UCSD-AML1 (cell line): ENCODE results near the gene ZMYND8.
A peak's percentile ranks its signal among the peaks of the same experiment; 100 is the strongest.
"Not testable (repeated sequence)": the region's sequence is repeated elsewhere in the genome, so short reads cannot be mapped to it uniquely, and the experiment has no call there.

ENCODE experiments used
- DNase-seq: peaks from one replicate; lab custom pipeline; 2025; ENCODE audit not compliant: unreplicated experiment; lab: John Stamatoyannopoulos, UW

Gene ZMYND8

GRCh38 chr20:47356526-47357295 is at the start of gene ZMYND8:
ZMYND8 (minus strand) TSS chr20:47356699; CDS start chr20:47356670, 29 bp downstream.
- DNase-seq = peak; percentile 98

GRCh38 chr20:47405775-47406325 is 49.4 kb upstream of the ZMYND8 start:
- no peak for DNase-seq

GRCh38 chr20:47400685-47401084 is 44.2 kb upstream of the ZMYND8 start:
- no peak for DNase-seq

DNA sequence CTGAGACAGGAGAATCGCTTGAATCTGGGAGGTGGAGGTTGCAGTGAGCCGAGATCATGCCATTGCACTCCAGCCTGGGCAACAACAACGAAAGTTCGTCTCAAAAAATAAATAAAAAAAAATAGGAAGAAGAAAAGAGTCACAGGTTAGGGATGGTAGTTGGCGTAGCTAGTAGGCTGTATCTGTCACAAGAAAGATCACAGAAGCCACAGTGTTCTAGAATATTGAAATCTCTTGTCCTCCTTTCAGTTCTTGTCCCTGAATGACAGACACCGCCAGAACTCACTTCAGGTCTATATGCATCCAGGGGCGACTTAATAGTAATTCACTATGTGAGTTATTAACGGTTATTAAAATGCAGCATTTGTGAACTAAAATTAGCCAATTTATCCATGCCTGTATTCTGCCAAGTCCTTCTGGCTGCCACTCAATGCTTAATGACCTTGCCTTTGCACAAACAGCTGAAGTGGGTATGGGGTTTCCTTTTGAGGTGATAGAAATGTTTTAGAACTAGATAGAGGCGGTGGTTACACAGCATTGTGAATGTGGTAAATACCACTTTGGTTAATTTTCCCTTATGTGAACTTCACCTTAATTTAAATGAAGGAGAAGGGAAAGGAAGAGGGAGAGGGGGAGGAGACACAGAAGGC is 41.3 kb upstream of the ZMYND8 start:
- no peak for DNase-seq

GRCh38 chr20:47396762-47397476 is 40.4 kb upstream of the ZMYND8 start:
- no peak for DNase-seq

- DNase-seq = not testable (repeated sequence)
Observed at GRCh38 chr20:47393796-47394514, 37.5 kb upstream of the ZMYND8 start.

- no peak for DNase-seq
Observed at GRCh38 chr20:47392721-47393073, 36.2 kb upstream of the ZMYND8 start.

- peak; percentile 60 for DNase-seq
Observed at GRCh38 chr20:47392015-47392720, 35.7 kb upstream of the ZMYND8 start.

- DNase-seq = no peak
Observed at GRCh38 chr20:47391276-47392010, 34.9 kb upstream of the ZMYND8 start.

DNA sequence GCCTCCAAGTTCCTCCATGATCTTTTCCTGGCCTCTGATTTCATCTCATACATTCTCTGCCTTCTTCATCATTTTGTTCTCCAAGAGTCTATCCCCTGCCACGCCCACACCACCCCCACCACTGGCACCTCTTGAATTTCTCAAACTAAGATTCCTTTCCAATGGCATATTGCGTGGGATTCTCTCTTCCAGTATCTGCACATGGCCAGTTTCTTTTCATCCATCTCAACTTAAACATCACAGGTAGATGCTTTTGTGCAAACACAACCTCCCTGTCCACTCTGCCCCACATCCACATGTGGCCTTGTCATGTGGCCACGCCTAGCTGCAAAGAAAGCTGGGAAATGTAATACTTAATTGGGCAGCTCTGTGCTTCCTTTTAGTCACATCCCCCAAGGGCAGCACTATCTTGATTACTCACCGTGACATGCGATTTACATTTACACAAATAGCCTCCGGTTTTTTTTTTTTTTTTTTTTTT is 33.4 kb upstream of the ZMYND8 start:
- no peak for DNase-seq

DNA sequence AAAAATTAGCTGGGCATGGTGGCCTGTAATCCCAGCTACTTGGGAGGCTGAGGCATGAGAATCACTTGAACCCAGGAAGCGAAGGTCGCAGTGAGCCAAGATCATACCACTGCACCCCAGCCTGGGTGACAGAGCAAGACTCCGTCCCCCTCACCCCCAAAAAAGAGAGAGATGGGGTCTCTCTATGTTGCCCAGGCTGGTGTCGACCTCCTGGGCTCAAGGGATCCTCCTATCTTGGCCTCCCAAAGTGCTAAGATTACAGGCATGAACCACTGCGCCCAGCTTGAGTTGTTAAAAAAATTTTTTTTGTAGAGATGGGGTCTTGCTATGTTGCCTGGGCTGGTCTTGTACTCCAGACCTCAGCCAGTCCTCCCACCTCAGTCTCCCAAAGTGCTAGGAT is 29.5 kb upstream of the ZMYND8 start:
- not testable (repeated sequence) for DNase-seq

DNA sequence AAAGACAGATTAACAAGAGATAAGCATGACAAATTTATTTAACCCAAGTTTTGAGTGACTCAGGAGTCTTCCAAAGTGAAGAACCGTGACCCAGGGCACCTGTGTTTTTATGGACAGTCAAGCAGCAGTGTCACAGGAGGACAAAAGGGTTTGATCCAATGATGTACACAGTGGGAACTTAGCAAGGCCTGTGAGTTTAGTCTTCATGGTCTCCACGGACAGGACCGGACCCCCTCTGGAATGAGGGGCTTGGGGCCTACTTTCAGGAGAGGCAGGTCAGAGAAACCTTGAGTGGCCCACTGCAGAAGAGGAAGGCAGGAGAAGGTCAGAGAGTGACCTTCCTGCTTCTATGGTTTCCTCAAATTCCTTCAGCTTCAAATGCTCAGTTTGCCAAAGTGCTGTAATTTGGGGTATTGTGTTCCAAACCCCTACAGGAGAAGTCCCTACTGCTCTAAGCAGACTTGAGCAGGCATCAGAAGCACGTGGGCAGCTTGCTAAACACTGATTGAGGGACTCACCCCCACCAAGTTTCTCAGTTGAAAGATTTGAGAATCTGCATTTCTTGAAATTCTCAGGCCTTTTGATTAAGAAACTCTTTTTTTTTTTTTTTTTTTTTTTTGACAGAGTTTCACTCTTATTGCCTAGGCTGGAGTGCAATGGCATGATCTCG is 26.4 kb upstream of the ZMYND8 start:
- no peak for DNase-seq

- no peak for DNase-seq
Observed at GRCh38 chr20:47380481-47380880, 24.0 kb upstream of the ZMYND8 start.

- DNase-seq = no peak
Observed at GRCh38 chr20:47379433-47380150, 23.1 kb upstream of the ZMYND8 start.

DNA sequence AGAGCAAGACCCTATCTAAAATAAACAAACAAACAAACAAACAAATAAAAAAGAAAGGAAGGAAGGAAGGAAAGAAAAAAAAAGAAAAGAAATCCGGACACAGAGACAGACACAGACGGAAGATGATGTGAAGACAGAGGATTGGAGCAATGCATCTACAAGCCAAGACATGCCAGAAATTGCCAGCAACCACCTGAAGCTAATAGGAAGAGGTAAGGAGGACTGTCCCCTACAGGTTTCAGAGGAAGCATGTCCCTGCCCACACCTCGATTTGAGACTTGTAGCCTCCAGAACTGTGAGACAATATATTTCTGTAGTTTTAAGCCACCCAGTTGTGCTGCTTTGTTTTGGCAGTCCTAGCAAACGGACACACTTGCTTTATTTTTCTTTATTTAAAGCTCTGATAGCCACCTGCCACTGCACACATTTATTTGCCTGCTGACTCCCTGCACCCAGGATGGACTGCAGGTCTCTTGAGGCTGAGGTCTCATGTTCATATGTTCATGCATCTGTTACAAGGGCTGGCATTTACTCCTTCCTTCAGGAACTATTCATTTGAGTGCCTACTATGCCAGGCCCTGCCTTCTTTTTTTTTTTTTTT is 20.7 kb upstream of the ZMYND8 start:
- no peak for DNase-seq

GRCh38 chr20:47376096-47376643 is 19.7 kb upstream of the ZMYND8 start:
- not testable (repeated sequence) for DNase-seq

DNA sequence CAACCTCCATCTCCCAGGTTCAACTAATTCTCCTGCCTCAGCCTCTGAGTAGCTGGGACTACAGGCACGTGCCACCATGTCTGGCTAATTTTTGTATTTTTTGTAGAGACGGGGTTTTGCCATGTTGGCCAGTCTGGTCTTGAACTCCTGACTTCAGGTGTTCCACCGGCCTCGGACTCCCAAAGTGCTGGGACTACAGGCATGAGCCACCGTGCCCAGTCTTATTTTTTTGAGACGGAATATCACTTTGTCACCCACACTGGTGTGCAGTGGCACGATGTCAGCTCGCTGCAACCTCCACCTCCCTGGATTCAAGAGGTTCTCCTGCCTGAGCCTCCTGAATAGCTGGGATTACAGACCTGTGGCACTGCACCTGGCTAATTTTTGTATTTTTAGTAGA is 17.6 kb upstream of the ZMYND8 start:
- DNase-seq = not testable (repeated sequence)
